Transverse colon (tissue), 4 donors: ENCODE data around the gene RUNDC3A. TPM values are rescaled to one million over a fixed set of nuclear protein-coding genes. Genes with fewer than 3 reads are reported as not detected.
A peak's percentile ranks its signal among the peaks of the same experiment; 100 is the strongest.

Source experiments
- DNase-seq: peaks from one replicate; pipeline ENCODE4 v3.0.0-alpha.2; 2019
- H3K27ac ChIP-seq, 4 donors: fragments of 200-600 bp; sonication (generic); 2 replicates each; pipeline ENCODE4 v1.5.1; 2016 to 2018; ENCODE audit warnings: inconsistent platforms in 4 of 4
- H3K27me3 ChIP-seq: fragments of 200-600 bp; sonication (generic); 2 replicates; pipeline ENCODE4 v1.5.1; 2017; ENCODE audit warnings: inconsistent platforms
- H3K36me3 ChIP-seq, 4 donors: fragments of 200-600 bp; sonication (generic); 2 replicates each; pipeline ENCODE4 v1.5.1; 2017 to 2019; ENCODE audit warnings: inconsistent platforms in 4 of 4
- H3K4me1 ChIP-seq, 4 donors: fragments of 200-600 bp; sonication (generic); 2 replicates each; pipeline ENCODE4 v1.5.1; 2017 to 2020; ENCODE audit warnings: inconsistent platforms in 4 of 4
- H3K4me3 ChIP-seq, 4 donors: fragments of 200-600 bp; sonication (generic); 1 replicate in 1 of 4; 2 replicates in 3 of 4; pipeline versions ENCODE4 v1.5.1 to v1.6.1; 2017 to 2019; ENCODE audit warnings: inconsistent platforms in 4 of 4
- H3K9me3 ChIP-seq, 2 donors: fragments of 200-600 bp; sonication (generic); 2 replicates each; pipeline ENCODE4 v1.5.1; 2017 to 2019; ENCODE audit warnings: inconsistent platforms in 2 of 2
- EP300 ChIP-seq: sonication (generic); formaldehyde crosslinking; IDR thresholded peaks from one replicate; pipeline ENCODE4 v1.6.1; 2017; ENCODE audit warnings: antibody characterized with exemption, low read depth
- POLR2A ChIP-seq: fragments of 450-650 bp; IDR thresholded peaks from one replicate; pipeline ENCODE4 v1.6.1; 2016; ENCODE audit warnings: antibody characterized with exemption, mild to moderate bottlenecking, moderate library complexity
- POLR2AphosphoS5 ChIP-seq, 3 donors: sonication (generic); formaldehyde crosslinking; IDR thresholded peaks; one replicate each; pipeline ENCODE4 v1.6.1; 2016; ENCODE audit warnings: antibody characterized with exemption in 3 of 3
- WGBS, 2 donors: methylation state at CpG; one replicate each; pipeline ENCODE4 v1.1.5; 2018; ENCODE audit warnings: low coverage in 1 of 2; 5-methylcytosine and 5-hydroxymethylcytosine counted together
- in situ Hi-C, 4 donors: fragments of 200-750 bp; cut with MboI; loops; one replicate each; pipeline versions ENCODE4 v1.15.0 to v1.15.1; 2017; ENCODE audit warnings: low sequenced_read_pairs in 3 of 4, low pct_ligation_motif_present in 1 of 4, low pct_unique_long_range_greater_than_20kb in 1 of 4
- intact Hi-C: fragments of 100-400 bp; cut with DNase I; formaldehyde crosslinking; loops from one replicate; pipeline ENCODE4 v1.15.1; 2023; ENCODE audit warnings: low total_unique reads
- total RNA-seq, 4 donors: library from RNA; depleted of rRNA; stranded (reverse); fragments of >200 nt; gene quantifications; one replicate each; pipeline ENCODE4 v1.1.0, GENCODE V29; 2016
- TF ChIP-seq, protein P1 (sequence below), 5 experiments: fragments of 200-600 bp in 3 of 5; fragments of 450-650 bp in 2 of 5; sonication (generic) in 3 of 5; IDR thresholded peaks; 1 replicate in 2 of 5; 2 replicates in 3 of 5; pipeline ENCODE4 v1.5.1; 2016 to 2017; ENCODE audit warnings: antibody characterized with exemption in 5 of 5, inconsistent platforms in 3 of 5, mild to moderate bottlenecking in 2 of 5, moderate library complexity in 1 of 5

RUNDC3A gene
- total RNA-seq, 4 donors from 2014 or later, result 0.48 to 7.6 (median 1.1) TPM; not detected in 1

DNA sequence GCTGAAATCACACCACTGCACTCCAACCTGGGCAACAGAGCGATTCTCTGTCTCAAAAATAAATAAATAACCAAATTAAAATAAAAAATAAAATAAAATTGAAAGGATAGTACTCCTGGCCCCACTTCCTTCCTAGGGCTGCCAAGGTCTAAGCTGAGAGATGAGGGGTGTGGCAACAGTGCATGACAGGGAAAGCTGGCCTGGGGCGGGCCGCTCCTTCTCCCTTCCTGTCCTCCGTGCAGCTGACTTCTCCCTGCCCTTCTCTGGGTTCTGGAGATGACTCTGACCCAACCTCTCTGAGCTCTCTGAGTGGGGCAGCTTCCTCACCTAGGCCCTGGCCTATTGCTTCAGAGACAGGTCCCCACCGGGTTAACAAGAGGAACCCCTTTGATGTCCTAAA lies 25.0 kb downstream of the RUNDC3A start:
- Histone ChIP-seq H3K27ac (no peak overlapping the region), H3K4me3 (no peak overlapping the region), H3K9me3 (no peaks in the 10 kb centered on the region), H3K4me1 (peaks cover 0 to 14% (median 0%) of the 10 kb centered on the region in 4 donors), H3K36me3 (no peaks in the 10 kb centered on the region), H3K27me3 (peaks cover 5% of the 10 kb centered on the region)
- TF ChIP-seq POLR2A (no peak), EP300 (no peak), POLR2AphosphoS5 (IDR thresholded peaks at IDR 0.05) (no peak)
- TF ChIP-seq, protein P1, sequence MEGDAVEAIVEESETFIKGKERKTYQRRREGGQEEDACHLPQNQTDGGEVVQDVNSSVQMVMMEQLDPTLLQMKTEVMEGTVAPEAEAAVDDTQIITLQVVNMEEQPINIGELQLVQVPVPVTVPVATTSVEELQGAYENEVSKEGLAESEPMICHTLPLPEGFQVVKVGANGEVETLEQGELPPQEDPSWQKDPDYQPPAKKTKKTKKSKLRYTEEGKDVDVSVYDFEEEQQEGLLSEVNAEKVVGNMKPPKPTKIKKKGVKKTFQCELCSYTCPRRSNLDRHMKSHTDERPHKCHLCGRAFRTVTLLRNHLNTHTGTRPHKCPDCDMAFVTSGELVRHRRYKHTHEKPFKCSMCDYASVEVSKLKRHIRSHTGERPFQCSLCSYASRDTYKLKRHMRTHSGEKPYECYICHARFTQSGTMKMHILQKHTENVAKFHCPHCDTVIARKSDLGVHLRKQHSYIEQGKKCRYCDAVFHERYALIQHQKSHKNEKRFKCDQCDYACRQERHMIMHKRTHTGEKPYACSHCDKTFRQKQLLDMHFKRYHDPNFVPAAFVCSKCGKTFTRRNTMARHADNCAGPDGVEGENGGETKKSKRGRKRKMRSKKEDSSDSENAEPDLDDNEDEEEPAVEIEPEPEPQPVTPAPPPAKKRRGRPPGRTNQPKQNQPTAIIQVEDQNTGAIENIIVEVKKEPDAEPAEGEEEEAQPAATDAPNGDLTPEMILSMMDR (IDR thresholded peaks at IDR 0.05), result no peak
- in situ Hi-C loops, result loop anchor here in 3 of 4 donors (5.0 kb wide), 3 partner anchors 116 to 131 kb away; partner anchors contain the start of gene UBTF (in 1 of the 3)
- intact Hi-C loops, result no loop called here
- peak; percentile 59 for DNase-seq
- WGBS, 2 donors, result 53% methylated on average over 5 of the region's 5 CpGs; no CpG with 5 or more reads in 1 of the 2 donors

DNA sequence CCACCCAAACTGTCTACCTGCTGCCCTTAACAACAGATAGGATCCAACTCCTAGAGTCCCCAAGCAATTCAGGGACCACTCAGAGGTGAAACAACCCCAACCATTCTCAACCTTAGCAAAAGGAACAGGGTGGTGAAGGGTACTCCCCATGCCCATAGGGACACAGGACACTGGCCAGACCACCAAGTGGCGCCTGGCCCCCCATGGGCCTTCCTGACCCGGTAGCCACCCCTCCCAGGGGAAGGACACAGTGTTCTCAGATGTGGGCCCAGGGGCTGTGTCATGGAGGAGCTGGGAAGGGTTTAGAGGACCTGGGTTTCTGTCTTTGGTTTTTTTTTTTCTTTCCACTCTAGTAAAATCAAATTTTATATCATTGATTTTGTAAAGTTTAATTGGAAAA lies 25.9 kb downstream of the RUNDC3A start:
- in situ Hi-C loops, result loop anchor here in 3 of 4 donors (5.0 kb wide), 3 partner anchors 117 to 132 kb away; partner anchors contain the start of gene UBTF (in 1 of the 3)
- Histone ChIP-seq H3K9me3 (no peaks in the 10 kb centered on the region), H3K27ac (no peak overlapping the region), H3K4me1 (peaks cover 0 to 14% (median 0%) of the 10 kb centered on the region in 4 donors), H3K27me3 (peaks cover 5% of the 10 kb centered on the region), H3K4me3 (no peak overlapping the region), H3K36me3 (no peaks in the 10 kb centered on the region)
- TF ChIP-seq, protein P1 (IDR thresholded peaks at IDR 0.05), result no peak
- no peak for TF ChIP-seq POLR2AphosphoS5 (IDR thresholded peaks at IDR 0.05)
- no peak for TF ChIP-seq EP300
- no peak for TF ChIP-seq POLR2A
- WGBS, 2 donors, result 59% methylated on average over 2 of the region's 2 CpGs; no CpG with 5 or more reads in 1 of the 2 donors
- intact Hi-C loops, result no loop called here
- DNase-seq, result no peak

DNA sequence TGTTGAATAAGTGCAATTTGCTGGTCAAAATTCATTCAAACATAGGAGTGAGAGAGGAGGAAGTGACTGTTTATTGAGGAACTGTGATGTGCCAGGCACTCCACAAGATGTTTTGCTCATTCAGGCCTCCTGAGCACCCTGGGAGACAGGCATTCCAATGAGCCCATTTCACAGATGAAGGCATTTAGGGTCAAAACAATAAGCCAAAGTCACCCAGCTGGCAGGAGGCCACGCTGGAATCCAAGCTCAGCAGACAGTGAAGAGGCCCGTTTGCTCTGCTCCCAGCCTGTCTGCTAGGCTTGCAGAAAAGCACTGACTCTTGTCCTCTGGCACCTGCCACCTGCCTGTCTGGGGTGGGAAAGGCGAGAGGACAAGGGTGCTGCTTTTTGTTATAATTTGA lies 26.3 kb downstream of the RUNDC3A start:
- Histone ChIP-seq H3K36me3 (no peaks in the 10 kb centered on the region), H3K27ac (no peak overlapping the region), H3K4me1 (peaks cover 0 to 14% (median 0%) of the 10 kb centered on the region in 4 donors), H3K9me3 (no peaks in the 10 kb centered on the region), H3K27me3 (peaks cover 8% of the 10 kb centered on the region), H3K4me3 (no peak overlapping the region)
- TF ChIP-seq POLR2AphosphoS5 (IDR thresholded peaks at IDR 0.05) (no peak), POLR2A (no peak), EP300 (no peak)
- TF ChIP-seq, protein P1 (IDR thresholded peaks at IDR 0.05), result no peak
- whole genome bisulfite sequencing, 2 donors, result 51% methylated on average over 3 of the region's 3 CpGs; no CpG with 5 or more reads in 1 of the 2 donors
- in situ Hi-C loops (loop anchor here in 3 of 4 donors (5.0 kb wide), 3 partner anchors 117 to 132 kb away; partner anchors contain the start of gene UBTF (in 1 of the 3)), intact Hi-C loops (no loop called here)
- no peak for DNase-seq

GRCh38 chr17:44335564-44335963 lies 27.2 kb downstream of the RUNDC3A start:
- H3K36me3 ChIP-seq, result no peaks in the 10 kb centered on the region
- peaks cover 0 to 14% (median 0%) of the 10 kb centered on the region in 4 donors for H3K4me1 ChIP-seq
- TF ChIP-seq, protein P1 (IDR thresholded peaks at IDR 0.05), result no peak
- TF ChIP-seq EP300 (no peak), POLR2A (no peak), POLR2AphosphoS5 (IDR thresholded peaks at IDR 0.05) (no peak)
- no peaks in the 10 kb centered on the region for H3K9me3 ChIP-seq
- H3K4me3 ChIP-seq, result no peak overlapping the region
- WGBS, 2 donors, result 62 to 82% methylated on average over 3 of the region's 3 CpGs
- no peak for DNase-seq
- in situ Hi-C loops (no loop called here), intact Hi-C loops (no loop called here)
- H3K27me3 ChIP-seq, result peaks cover 9% of the 10 kb centered on the region
- H3K27ac ChIP-seq, result no peak overlapping the region
